HG03045 (cell line): ENCODE results near the gene CCDC92.

Experiments used
- ATAC-seq: cut with Tn5 transposase; IDR thresholded peaks from one replicate; pipeline ENCODE4 v1.9.1; 2021; ENCODE audit warnings: mild to moderate bottlenecking, moderate library complexity; ENCODE audit not compliant: unreplicated experiment

The CCDC92 gene

GRCh38 chr12:124002021-124002644 is 29.5 kb upstream of the CCDC92 start:
- ATAC-seq, result no peak

GRCh38 chr12:124001343-124001742 is 28.7 kb upstream of the CCDC92 start:
- ATAC-seq, result no peak

- ATAC-seq, result no peak
Measured at GRCh38 chr12:124000111-124000510, 27.5 kb upstream of the CCDC92 start.

- no peak for ATAC-seq
Measured at GRCh38 chr12:123998991-123999359, 26.3 kb upstream of the CCDC92 start.

GRCh38 chr12:123998344-123998990 is 25.8 kb upstream of the CCDC92 start:
- ATAC-seq, result no peak

GRCh38 chr12:123997908-123998307 is 25.3 kb upstream of the CCDC92 start:
- no peak for ATAC-seq

GRCh38 chr12:123997033-123997822 is 24.6 kb upstream of the CCDC92 start:
- ATAC-seq, result no peak

GRCh38 chr12:123996581-123996980 is 23.9 kb upstream of the CCDC92 start:
- ATAC-seq, result no peak

GRCh38 chr12:123995023-123995748 is 22.6 kb upstream of the CCDC92 start:
- ATAC-seq, result no peak

- ATAC-seq, result no peak
Measured at GRCh38 chr12:123992118-123992825, 19.6 kb upstream of the CCDC92 start.

- no peak for ATAC-seq
Measured at GRCh38 chr12:123991372-123991951, 18.8 kb upstream of the CCDC92 start.

GRCh38 chr12:123990511-123990910 is 17.9 kb upstream of the CCDC92 start:
- no peak for ATAC-seq

- no peak for ATAC-seq
Measured at GRCh38 chr12:123989753-123990152, 17.1 kb upstream of the CCDC92 start.

GRCh38 chr12:123989168-123989567 is 16.5 kb upstream of the CCDC92 start:
- no peak for ATAC-seq

- no peak for ATAC-seq
Measured at GRCh38 chr12:123987022-123987421, 14.4 kb upstream of the CCDC92 start.

GRCh38 chr12:123986374-123986965 is 13.8 kb upstream of the CCDC92 start:
- ATAC-seq, result no peak

- no peak for ATAC-seq
Measured at GRCh38 chr12:123984903-123985302, 12.3 kb upstream of the CCDC92 start.

- ATAC-seq, result no peak
Measured at GRCh38 chr12:123983822-123984485, 11.3 kb upstream of the CCDC92 start.

GRCh38 chr12:123982269-123982668 is 9.6 kb upstream of the CCDC92 start:
- no peak for ATAC-seq
